ENCODE measurements around the gene ERN1.

Gene ERN1

DNA sequence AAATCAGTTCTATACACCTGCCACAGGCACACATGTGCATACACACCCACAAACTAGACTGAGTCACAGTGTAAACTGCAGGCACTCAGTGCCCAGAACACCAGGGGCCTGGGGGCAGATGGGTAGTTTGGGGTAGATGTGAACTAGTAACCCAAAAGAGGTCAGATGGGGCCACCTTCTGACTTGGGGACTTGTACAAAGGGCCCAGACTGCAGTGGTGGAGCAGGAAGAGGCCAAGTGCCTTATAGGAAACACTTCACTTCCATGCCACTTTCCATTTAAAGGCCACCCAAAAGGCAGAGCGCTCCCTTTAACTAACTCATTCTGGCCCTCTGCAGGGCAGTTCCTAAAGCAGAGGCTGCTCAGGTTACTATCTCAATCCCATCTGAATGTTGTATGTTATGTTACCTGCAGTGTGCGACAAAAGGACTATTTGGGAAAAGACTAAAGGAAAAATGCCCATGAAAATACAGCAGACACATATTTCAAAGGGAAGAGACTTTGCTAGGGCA, 27.8 kb upstream of the ERN1 start:
- DNase-seq: no peak

DNA sequence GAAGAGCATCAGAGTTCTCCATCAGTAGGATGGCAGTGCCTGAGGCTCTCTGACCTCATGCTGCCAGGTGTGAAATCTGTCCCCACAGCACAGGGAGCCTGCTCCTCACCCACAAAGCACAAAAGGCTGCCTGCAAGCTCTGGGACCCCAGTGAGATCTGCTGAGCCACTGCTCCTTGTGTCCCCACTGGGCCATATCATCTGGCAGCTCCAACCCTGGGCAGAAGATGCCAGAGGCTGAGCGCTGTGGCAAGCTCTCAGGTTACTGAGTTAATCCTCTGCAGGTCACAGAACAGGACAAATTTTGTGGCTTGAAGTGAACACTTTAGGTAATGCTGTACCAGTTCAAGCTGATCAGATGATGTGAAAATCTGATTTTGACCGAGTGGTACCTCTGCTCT, 26.7 kb upstream of the ERN1 start:
- no peak for DNase-seq

DNA sequence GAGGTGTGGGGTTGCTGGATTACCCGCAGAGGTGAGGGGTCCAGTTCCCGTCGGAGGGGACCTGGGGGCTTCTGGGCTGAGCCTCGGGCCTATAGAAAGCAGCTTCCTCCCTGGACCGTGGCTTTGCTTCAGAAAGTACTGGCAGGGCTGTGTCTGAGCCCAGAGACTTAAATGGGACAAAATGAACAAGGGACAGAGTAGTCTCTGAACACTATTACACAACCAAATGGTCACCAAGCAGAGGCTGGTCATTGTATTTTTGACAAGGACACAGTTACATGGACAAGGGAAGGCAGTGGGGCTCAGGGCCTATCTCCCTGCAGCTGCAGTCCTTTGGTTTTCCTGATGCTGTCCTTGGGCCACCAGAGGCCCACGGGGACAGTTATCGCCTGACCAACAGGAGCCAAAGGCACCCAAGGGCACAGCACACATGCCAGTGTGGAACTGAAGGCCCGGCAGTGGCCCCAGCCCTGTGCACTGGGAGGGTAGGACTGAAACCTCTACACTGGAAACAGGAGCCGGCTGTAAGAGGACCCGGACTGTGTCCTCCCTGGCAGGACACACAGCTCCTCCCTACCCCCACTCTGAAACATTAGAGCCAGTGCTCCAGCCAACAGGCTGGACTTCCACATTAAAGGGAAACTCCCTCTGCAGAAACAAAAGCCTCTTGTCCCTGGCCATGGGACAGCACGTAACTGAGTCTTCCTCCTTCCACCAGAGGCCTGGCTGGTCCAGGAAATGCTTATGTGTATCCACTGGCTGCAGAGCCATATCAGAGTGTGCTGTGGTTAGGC, 26.0 kb upstream of the ERN1 start:
- no peak for DNase-seq

DNA sequence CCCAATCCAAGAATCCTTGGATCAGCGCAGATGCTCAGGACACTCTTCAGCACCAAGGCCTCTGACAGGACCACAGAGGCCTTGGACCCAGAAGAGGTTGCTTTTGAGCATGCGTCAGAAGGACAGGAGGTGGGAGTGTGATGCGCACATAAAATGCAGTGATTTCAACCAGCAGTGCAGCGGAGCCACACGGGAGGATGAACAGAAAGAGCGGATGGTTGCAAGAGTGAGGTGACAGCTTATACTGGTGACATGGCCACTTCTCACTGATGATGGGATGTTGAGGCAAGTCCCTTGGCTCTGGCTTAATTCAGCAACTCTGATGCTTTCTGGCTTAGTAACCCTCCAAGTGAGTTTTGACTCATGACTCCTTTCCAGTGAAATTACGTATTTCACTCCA, 25.2 kb upstream of the ERN1 start:
- DNase-seq: no peak

DNA sequence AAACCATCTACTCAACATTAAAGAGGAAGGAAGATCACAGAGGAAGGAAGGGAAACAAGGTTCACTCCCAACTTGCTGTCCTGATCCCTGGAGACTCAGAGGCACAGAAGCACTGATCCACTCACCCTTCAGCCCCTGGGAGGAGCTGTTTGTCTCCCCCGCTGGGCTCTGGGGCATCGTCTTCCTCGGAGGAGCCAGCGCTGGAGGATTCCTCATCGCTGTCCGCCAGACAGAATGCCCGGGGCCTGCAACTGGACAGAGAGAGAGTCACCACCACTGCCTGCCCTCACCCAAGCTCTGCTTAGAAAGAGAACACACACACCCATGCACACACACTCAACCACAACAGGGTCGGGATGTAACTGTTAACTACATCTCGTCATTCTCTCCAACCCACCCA, 24.8 kb upstream of the ERN1 start:
- DNase-seq: no peak

DNA sequence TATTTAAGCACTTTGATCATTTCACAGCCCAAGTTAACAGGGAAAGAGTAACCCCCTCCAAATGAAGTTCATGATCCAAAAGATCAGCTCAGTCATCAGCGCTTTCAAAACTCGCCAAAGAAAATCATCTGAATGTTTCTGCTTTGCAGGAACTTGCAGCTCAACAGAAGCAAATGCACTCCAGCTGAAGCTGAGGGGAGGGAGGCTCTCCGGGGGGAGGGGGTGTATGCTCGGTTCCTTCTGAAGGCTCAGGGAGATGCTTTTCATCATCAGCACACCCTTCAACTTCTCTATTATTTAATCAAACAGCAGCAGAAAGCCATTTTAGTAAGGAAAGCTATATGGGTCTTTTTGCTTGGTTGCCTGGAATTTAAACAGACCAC, 24.4 kb upstream of the ERN1 start:
- DNase-seq: no peak

- DNase-seq: no peak
Observed at GRCh38 chr17:64153565-64154312, 23.8 kb upstream of the ERN1 start.

GRCh38 chr17:64152428-64153125, 22.6 kb upstream of the ERN1 start:
- no peak for DNase-seq

DNA sequence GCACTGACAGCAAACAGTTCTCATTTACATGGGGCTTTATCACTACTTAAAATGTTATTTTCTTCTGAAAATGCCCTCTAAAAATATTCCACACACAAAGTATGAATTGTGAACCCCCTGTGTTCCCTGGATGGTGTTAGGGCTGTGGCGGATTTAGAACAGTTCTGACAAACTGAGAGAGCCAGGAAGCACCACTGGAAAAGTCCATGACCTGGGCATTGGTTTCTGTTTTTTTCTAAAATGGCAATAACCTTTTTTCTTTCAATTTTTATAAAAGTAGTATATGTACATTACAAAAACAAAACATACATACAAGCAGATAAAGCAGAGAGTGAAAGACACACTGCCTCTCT, 21.0 kb upstream of the ERN1 start:
- no peak for DNase-seq

GRCh38 chr17:64150237-64151015, 20.5 kb upstream of the ERN1 start:
- no peak for DNase-seq

GRCh38 chr17:64149196-64149595, 19.3 kb upstream of the ERN1 start:
- no peak for DNase-seq

DNA sequence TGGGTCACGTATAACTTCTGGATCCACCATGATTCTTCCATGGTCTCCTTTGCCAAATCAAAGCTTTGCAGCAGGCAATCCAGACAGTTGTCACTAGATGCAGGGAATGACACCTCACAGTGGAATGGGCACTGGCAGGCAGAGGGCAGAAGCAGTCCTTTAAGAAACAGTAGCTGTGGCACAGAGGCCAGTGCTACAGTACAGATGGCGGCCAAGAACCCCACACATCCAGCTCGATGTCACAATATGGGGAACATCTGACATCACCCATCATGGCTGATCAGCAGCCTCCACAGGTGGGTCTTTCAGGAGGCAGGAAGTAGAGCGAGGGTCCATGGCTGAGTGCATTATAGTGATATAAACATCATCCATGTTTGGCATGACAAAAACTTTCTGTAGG, 18.8 kb upstream of the ERN1 start:
- DNase-seq: no peak

GRCh38 chr17:64148017-64148631, 18.2 kb upstream of the ERN1 start:
- DNase-seq: no peak

DNA sequence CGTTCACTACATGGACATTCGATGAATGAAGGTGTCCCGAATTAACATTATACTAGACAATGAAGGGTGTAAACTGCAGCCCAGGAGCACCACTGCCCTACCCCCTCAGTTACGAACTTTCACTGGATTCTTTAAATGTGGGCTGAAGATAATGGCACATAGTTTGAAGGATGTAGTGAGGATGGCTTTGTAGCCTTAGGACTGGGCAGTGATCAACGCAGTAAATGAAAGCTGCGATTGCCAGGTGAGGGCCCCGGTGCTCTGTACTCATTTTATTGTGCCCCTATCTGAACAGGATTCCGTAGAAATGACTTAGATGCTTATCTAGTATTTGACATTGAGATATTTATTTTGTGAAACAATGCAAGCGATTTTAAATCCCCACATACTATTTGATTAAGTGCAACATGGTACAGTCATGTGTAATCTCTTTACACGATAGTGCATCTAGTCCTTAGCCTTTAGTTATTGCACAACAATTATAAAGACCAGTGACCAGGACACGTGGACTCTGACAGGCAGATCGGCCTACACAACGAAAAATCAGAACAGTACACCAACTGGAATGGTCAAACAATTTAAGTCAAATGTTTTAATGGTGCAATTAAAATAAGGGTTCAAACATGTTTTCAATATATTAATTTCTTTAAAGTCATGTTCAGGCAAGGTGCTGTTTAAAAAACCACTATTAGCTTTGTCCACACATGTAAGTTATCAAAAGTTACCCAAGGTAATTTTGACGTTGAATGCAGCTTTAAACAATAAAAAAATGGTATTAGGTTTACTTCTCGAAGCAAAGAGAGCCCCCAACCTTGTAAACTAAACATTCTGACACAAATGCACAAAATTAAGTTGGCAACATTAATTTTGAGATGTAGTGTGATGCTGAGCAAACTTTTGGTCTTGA, 17.4 kb upstream of the ERN1 start:
- no peak for DNase-seq

DNA sequence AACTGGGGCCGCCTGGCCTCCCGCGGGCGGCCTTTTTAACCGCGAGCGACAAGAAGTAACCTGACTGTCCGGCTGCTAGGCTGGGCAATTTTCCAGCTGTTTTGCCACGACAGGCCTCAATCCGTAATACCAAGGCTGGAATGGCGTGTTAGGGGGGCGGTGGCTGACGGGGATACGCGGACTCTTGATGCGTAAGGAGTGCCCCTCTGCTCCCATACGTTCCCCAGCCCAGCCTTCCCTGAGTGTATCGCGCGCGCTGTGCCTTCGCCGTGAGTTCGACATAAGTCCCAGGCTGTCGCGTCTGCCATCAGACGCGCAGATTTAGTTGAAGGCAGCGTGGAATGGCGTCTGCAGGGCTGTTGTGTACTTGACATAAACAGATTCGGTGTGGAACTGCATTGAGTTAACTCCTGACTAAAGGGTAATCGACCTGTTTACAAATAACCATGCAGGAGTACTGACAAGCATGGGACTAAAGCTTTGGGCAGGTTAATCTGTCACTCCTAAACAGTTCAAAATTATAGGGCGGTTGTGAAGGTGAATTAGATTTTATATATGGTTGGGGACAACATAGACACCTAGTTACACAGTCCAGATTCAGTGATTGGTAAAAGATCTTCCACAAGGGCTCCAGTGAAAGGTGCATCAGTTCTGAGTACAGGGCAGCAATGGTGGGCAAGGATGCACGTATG, 16.6 kb upstream of the ERN1 start:
- peak; percentile 53 for DNase-seq

DNA sequence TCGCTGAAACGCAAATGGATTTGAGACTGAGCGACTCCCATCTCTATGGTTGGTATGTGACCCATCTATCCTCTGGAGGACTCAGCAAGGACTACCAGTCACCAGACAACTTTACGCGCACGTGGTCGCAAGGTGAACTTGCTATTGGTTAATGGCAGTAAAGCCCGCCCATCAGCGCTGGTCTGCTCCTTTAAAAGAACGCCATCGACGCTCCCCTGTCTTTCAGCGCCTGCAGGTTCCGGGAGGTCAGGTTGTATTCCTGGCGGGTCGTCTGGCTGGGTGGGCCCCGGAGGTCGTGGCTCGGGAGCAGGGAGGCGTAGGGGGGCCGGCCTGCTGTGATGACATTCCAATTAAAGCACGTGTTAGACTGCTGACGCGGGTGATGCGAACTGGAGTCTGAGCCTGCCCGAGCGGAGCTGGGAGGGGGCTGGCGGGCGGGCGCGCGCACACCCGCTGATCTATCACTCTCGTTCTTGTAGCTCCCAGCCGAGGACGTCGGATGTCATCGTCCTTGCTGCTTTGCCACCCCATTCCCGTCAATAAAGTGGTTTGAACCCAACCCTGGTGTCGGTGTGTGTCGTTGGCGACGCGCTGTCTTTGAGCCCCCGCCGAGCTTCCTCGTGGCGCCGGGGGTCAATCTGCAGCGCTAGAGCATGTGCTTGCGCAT, 15.9 kb upstream of the ERN1 start:
- peak; percentile 94 for DNase-seq

DNA sequence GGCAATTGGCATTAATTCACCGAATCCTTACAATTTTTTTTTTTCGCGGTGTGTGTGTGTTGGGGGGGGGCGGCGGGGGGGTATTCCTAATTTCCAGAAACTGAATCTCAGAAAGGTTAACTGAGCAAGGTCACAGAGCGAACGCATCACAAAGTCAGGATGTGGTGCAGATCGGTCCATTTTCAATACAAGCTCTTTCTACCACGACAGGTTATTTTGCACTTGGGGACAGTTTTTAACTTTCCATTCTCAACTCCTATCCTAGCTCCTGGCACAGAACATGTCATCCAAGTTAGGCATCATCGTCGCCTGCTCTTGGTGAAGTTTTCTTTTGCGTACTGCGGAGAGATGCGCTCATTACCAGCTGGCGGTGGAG, 15.4 kb upstream of the ERN1 start:
- no peak for DNase-seq

GRCh38 chr17:64139542-64139941, 9.6 kb upstream of the ERN1 start:
- no peak for DNase-seq

- no peak for DNase-seq
Observed at GRCh38 chr17:64138441-64138840, 8.5 kb upstream of the ERN1 start.

DNA sequence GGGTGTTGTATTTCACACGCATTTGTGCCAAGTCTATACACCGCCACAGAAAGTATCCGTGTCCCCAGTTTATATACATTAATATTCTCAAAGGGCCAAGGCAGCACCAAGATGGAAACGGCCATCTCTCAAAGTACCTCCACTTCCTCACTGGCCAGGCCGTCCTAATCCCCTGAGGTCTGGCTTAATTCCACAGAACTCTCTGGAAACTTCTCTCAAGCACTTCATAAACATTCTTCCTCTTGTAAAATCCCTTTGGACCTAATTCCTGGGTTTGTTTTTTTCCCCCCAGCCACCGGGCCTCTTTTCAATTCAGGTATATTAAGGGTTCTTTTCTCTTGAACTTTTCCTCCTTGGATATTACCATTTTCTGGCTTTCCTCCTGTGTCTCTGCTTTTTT, 5.1 kb upstream of the ERN1 start:
- DNase-seq: no peak
